HS-5 (cell line): ENCODE results near the gene TRAPPC5.

ENCODE experiments used
- DNase-seq: peaks from one replicate; pipeline ENCODE4 v3.0.0-alpha.2; 2012; ENCODE audit warnings: low read depth

The TRAPPC5 gene

GRCh38 chr19:7676376-7676775 is 4.3 kb upstream of the TRAPPC5 start:
- DNase-seq, result no peak

GRCh38 chr19:7676854-7677253 is 3.8 kb upstream of the TRAPPC5 start, which contains the start of gene MCEMP1:
Gene MCEMP1 (plus strand): TSS chr19:7677090. CDS start chr19:7677121, 31 bp downstream.
- DNase-seq, result no peak

GRCh38 chr19:7677669-7678311 is 2.8 kb upstream of the TRAPPC5 start:
- DNase-seq, result no peak

- DNase-seq, result no peak
These were observed 1.5 kb upstream of the TRAPPC5 start for GRCh38 chr19:7678971-7679751.

GRCh38 chr19:7679771-7680605 is 645 bp upstream of the TRAPPC5 start:
- DNase-seq, result no peak

GRCh38 chr19:7681340-7682174 is 924 bp downstream of the TRAPPC5 start:
- DNase-seq, result no peak

GRCh38 chr19:7682175-7682855 is 1.7 kb downstream of the TRAPPC5 start:
- DNase-seq, result no peak

GRCh38 chr19:7685546-7686445 is 5.2 kb downstream of the TRAPPC5 start:
- no peak for DNase-seq

- no peak for DNase-seq
These were observed 6.5 kb downstream of the TRAPPC5 start for GRCh38 chr19:7687177-7687576.

GRCh38 chr19:7689165-7689564 is 8.5 kb downstream of the TRAPPC5 start:
- DNase-seq, result no peak

- DNase-seq, result no peak
These were observed 10.2 kb downstream of the TRAPPC5 start for GRCh38 chr19:7690779-7691258.

- DNase-seq, result no peak
These were observed 10.9 kb downstream of the TRAPPC5 start for GRCh38 chr19:7691497-7691896.

GRCh38 chr19:7692417-7693088 is 11.9 kb downstream of the TRAPPC5 start:
- no peak for DNase-seq

- DNase-seq, result no peak
These were observed 13.9 kb downstream of the TRAPPC5 start for GRCh38 chr19:7694499-7694898.

GRCh38 chr19:7697721-7698287 is 17.2 kb downstream of the TRAPPC5 start:
- DNase-seq, result no peak

- DNase-seq, result no peak
These were observed 17.9 kb downstream of the TRAPPC5 start for GRCh38 chr19:7698583-7698982.

GRCh38 chr19:7699003-7699402 is 18.4 kb downstream of the TRAPPC5 start:
- DNase-seq, result no peak

GRCh38 chr19:7699417-7700401 is 19.1 kb downstream of the TRAPPC5 start:
- no peak for DNase-seq
